H9 (cell line): ENCODE measurements around the gene CPXM2. TPM values are rescaled to one million over a fixed set of nuclear protein-coding genes. Genes with fewer than 3 reads are reported as not detected.

ENCODE experiments used
- DNase-seq: peaks from one replicate; pipeline ENCODE4 v3.0.0-alpha.2; 2017
- H2AFZ ChIP-seq: one replicate; pipeline ENCODE4 v1.6.1; 2013; ENCODE audit warnings: mild to moderate bottlenecking, low read length, control low read depth, moderate library complexity
- H2AK5ac ChIP-seq: 2 replicates; pipeline ENCODE4 v1.6.1; 2013; ENCODE audit warnings: low read length, control low read depth, mixed read lengths; ENCODE audit not compliant: insufficient read length
- H2BK120ac ChIP-seq: one replicate; pipeline ENCODE4 v1.6.1; 2013; ENCODE audit warnings: low read depth, mild to moderate bottlenecking, low read length, control low read depth, inconsistent platforms; ENCODE audit not compliant: poor library complexity, severe bottlenecking
- H2BK12ac ChIP-seq: 2 replicates; pipeline ENCODE4 v1.6.1; 2013; ENCODE audit warnings: low read length, control low read depth, mixed read lengths, low read depth; ENCODE audit not compliant: insufficient read length
- H2BK15ac ChIP-seq: 2 replicates; pipeline ENCODE4 v1.6.1; 2013; ENCODE audit warnings: low read depth, low read length, control low read depth
- H2BK20ac ChIP-seq: one replicate; pipeline ENCODE4 v1.6.1; 2013; ENCODE audit warnings: low read depth, mild to moderate bottlenecking, low read length, control low read depth, inconsistent platforms; ENCODE audit not compliant: poor library complexity, severe bottlenecking
- H2BK5ac ChIP-seq: 2 replicates; pipeline ENCODE4 v1.6.1; 2013; ENCODE audit warnings: low read length, control low read depth, mixed read lengths; ENCODE audit not compliant: insufficient read length
- H3K14ac ChIP-seq: 2 replicates; pipeline ENCODE4 v1.6.1; 2013; ENCODE audit warnings: low read length, control low read depth; ENCODE audit not compliant: insufficient read depth
- H3K18ac ChIP-seq: 2 replicates; pipeline ENCODE4 v1.6.1; 2013; ENCODE audit warnings: low read depth, mild to moderate bottlenecking, mixed read lengths, low read length, control low read depth; ENCODE audit not compliant: insufficient read length
- H3K23ac ChIP-seq: 2 replicates; pipeline ENCODE4 v1.6.1; 2013; ENCODE audit warnings: low read length, control low read depth, mixed read lengths, low read depth; ENCODE audit not compliant: insufficient read length
- H3K23me2 ChIP-seq: 2 replicates; pipeline ENCODE4 v1.6.1; 2013; ENCODE audit warnings: low read depth, mild to moderate bottlenecking, mixed read lengths, low read length, control low read depth; ENCODE audit not compliant: insufficient read length, poor library complexity, severe bottlenecking
- H3K27ac ChIP-seq: 2 replicates; pipeline ENCODE4 v1.5.1; 2013; ENCODE audit warnings: low read length, control low read depth, mixed read lengths, low read depth; ENCODE audit not compliant: insufficient read length
- H3K27me3 ChIP-seq: 2 replicates; pipeline ENCODE4 v1.6.1; 2013; ENCODE audit warnings: low read length, control low read depth, inconsistent platforms; ENCODE audit not compliant: insufficient read depth
- H3K4ac ChIP-seq: 2 replicates; pipeline ENCODE4 v1.6.1; 2013; ENCODE audit warnings: low read depth, mild to moderate bottlenecking, control low read depth, inconsistent platforms, low read length, moderate library complexity
- H3K4me1 ChIP-seq: 2 replicates; pipeline ENCODE4 v1.6.1; 2013; ENCODE audit warnings: low read length, control low read depth, inconsistent platforms; ENCODE audit not compliant: insufficient read depth
- H3K4me2 ChIP-seq: 2 replicates; pipeline ENCODE4 v1.6.1; 2013; ENCODE audit warnings: low read length, control low read depth, mixed read lengths; ENCODE audit not compliant: insufficient read length, insufficient read depth
- H3K56ac ChIP-seq: 2 replicates; pipeline ENCODE4 v1.6.1; 2013; ENCODE audit warnings: low read depth, mild to moderate bottlenecking, mixed read lengths, low read length, control low read depth; ENCODE audit not compliant: insufficient read length
- H3K79me1 ChIP-seq: 2 replicates; pipeline ENCODE4 v1.6.1; 2013; ENCODE audit warnings: low read depth, mild to moderate bottlenecking, moderate library complexity, low read length, control low read depth, inconsistent platforms; ENCODE audit not compliant: insufficient read depth, poor library complexity, severe bottlenecking
- H3K79me2 ChIP-seq: 2 replicates; pipeline ENCODE4 v1.6.1; 2013; ENCODE audit warnings: low read length, control low read depth, inconsistent platforms; ENCODE audit not compliant: insufficient read depth
- H3K9ac ChIP-seq: 2 replicates; pipeline ENCODE4 v1.6.1; 2013; ENCODE audit warnings: low read length, control low read depth, mixed read lengths; ENCODE audit not compliant: insufficient read length; ENCODE audit errors: extremely low read depth
- H3K9me3 ChIP-seq: one replicate; pipeline ENCODE4 v1.6.1; 2013; ENCODE audit warnings: low read depth, low read length, inconsistent platforms; ENCODE audit not compliant: control insufficient read depth
- H3T11ph ChIP-seq: one replicate; pipeline ENCODE4 v1.6.1; 2013; ENCODE audit warnings: mild to moderate bottlenecking, low read length, control low read depth, inconsistent platforms
- H4K20me1 ChIP-seq: one replicate; pipeline ENCODE4 v1.6.1; 2013; ENCODE audit not compliant: control insufficient read depth, insufficient read length, insufficient read depth
- H4K5ac ChIP-seq: 2 replicates; pipeline ENCODE4 v1.6.1; 2013; ENCODE audit warnings: low read depth, mild to moderate bottlenecking, mixed read lengths, low read length, control low read depth; ENCODE audit not compliant: insufficient read length
- H4K8ac ChIP-seq: replicated peaks from 2 replicates; pipeline ENCODE4 v1.6.1; 2013; ENCODE audit warnings: low read length, control low read depth, mixed read lengths, low read depth; ENCODE audit not compliant: insufficient read length
- H4K91ac ChIP-seq: 2 replicates; pipeline ENCODE4 v1.6.1; 2013; ENCODE audit warnings: low read depth, mild to moderate bottlenecking, moderate library complexity, mixed read lengths, low read length, control low read depth; ENCODE audit not compliant: insufficient read length
- H3K27ac Mint-ChIP-seq, 3 experiments: 2 replicates in 2 of 3; 3 replicates in 1 of 3; pipeline ENCODE4 v1.8.0; 2020 to 2021; ENCODE audit warnings: mixed read lengths in 3 of 3, mild to moderate bottlenecking in 1 of 3, moderate library complexity in 1 of 3
- H3K27me3 Mint-ChIP-seq: 2 replicates; pipeline ENCODE4 v1.8.0; 2021; ENCODE audit warnings: low read depth, mild to moderate bottlenecking, moderate library complexity, mixed read lengths
- H3K36me3 Mint-ChIP-seq, 3 experiments: 2 replicates in 2 of 3; 3 replicates in 1 of 3; pipeline ENCODE4 v1.8.0; 2020 to 2021; ENCODE audit warnings: low read depth in 3 of 3, mixed read lengths in 3 of 3; ENCODE audit not compliant: insufficient read depth in 1 of 3
- H3K4me1 Mint-ChIP-seq, 2 experiments: 2 replicates each; pipeline ENCODE4 v1.8.0; 2020; ENCODE audit warnings: mixed read lengths in 2 of 2
- H3K4me3 Mint-ChIP-seq, 2 experiments: 2 replicates in 1 of 2; 3 replicates in 1 of 2; pipeline ENCODE4 v1.8.0; 2020 to 2021; ENCODE audit warnings: mild to moderate bottlenecking in 2 of 2, mixed read lengths in 2 of 2, moderate library complexity in 1 of 2
- H3K9me3 Mint-ChIP-seq, 2 experiments: 2 replicates in 1 of 2; 3 replicates in 1 of 2; pipeline ENCODE4 v1.8.0; 2020; ENCODE audit warnings: mild to moderate bottlenecking in 2 of 2, mixed read lengths in 2 of 2, moderate library complexity in 1 of 2
- WGBS: extraction: QIAGEN DNeasy Blood & Tissue Kit; methylation state at CpG from one replicate; pipeline ENCODE4 v1.1.7; 2013; ENCODE audit warnings: missing lambda C conversion rate, low lambda C conversion rate, mixed read lengths; ENCODE audit not compliant: insufficient read length; ENCODE audit errors: extremely low coverage; 5-methylcytosine and 5-hydroxymethylcytosine counted together
- total RNA-seq: library from RNA; stranded (reverse); gene quantifications from 2 replicates; pipeline ENCODE4 v1.2.1, GENCODE V29; 2021
- TF ChIP-seq, protein P1 (sequence below): fragments of 200-600 bp; sonication (generic); conservative IDR thresholded peaks from 3 replicates; pipeline ENCODE4 v1.8.0; 2021; ENCODE audit warnings: antibody characterized with exemption, mild to moderate bottlenecking

CPXM2 gene
- total RNA-seq, 1 experiment from 2014 or later = 1.7 TPM

- no peaks in the 10 kb centered on the region for H4K20me1 ChIP-seq
- H2BK15ac ChIP-seq = no peak overlapping the region
- TF ChIP-seq, protein P1, sequence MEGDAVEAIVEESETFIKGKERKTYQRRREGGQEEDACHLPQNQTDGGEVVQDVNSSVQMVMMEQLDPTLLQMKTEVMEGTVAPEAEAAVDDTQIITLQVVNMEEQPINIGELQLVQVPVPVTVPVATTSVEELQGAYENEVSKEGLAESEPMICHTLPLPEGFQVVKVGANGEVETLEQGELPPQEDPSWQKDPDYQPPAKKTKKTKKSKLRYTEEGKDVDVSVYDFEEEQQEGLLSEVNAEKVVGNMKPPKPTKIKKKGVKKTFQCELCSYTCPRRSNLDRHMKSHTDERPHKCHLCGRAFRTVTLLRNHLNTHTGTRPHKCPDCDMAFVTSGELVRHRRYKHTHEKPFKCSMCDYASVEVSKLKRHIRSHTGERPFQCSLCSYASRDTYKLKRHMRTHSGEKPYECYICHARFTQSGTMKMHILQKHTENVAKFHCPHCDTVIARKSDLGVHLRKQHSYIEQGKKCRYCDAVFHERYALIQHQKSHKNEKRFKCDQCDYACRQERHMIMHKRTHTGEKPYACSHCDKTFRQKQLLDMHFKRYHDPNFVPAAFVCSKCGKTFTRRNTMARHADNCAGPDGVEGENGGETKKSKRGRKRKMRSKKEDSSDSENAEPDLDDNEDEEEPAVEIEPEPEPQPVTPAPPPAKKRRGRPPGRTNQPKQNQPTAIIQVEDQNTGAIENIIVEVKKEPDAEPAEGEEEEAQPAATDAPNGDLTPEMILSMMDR = no peak
- H3K79me2 ChIP-seq = no peaks in the 10 kb centered on the region
- H3T11ph ChIP-seq = no peak overlapping the region
- H3K4me1 ChIP-seq = peaks cover 14% of the 10 kb centered on the region
- no peak overlapping the region for H3K4ac ChIP-seq
- no peak overlapping the region for H4K8ac ChIP-seq
- no peak overlapping the region for H3K23ac ChIP-seq
- no peak overlapping the region for H2BK120ac ChIP-seq
- no peak overlapping the region for H3K27ac ChIP-seq
- no CpG with 5 or more reads among the region's 11 CpGs for WGBS
- no peak overlapping the region for H3K14ac ChIP-seq
- Mint-ChIP-seq H3K4me3 (no peak overlapping the region), H3K27me3 (peaks cover 11% of the 10 kb centered on the region), H3K4me1 (peaks cover 46 to 47% of the 10 kb centered on the region in 2 experiments), H3K9me3 (peaks cover 4 to 9% of the 10 kb centered on the region in 2 experiments), H3K36me3 (peaks cover 4 to 17% (median 11%) of the 10 kb centered on the region in 3 experiments; a peak in 6 of 7 replicates), H3K27ac (peak overlapping the region in 1 of 3 experiments; percentile 51; a peak in 1 of 7 replicates)
- no peak overlapping the region for H4K91ac ChIP-seq
- no peak overlapping the region for H2BK20ac ChIP-seq
- H3K4me2 ChIP-seq = no peak overlapping the region
- no peak overlapping the region for H2AFZ ChIP-seq
- no peak overlapping the region for H3K9ac ChIP-seq
- H4K5ac ChIP-seq = no peak overlapping the region
- no peak overlapping the region for H3K56ac ChIP-seq
- no peaks in the 10 kb centered on the region for H3K27me3 ChIP-seq
- H3K79me1 ChIP-seq = no peaks in the 10 kb centered on the region
- H3K9me3 ChIP-seq = peaks cover 6% of the 10 kb centered on the region
- H3K18ac ChIP-seq = no peak overlapping the region
- no peaks in the 10 kb centered on the region for H3K23me2 ChIP-seq
- H2AK5ac ChIP-seq = no peak overlapping the region
- no peak overlapping the region for H2BK5ac ChIP-seq
- H2BK12ac ChIP-seq = no peak overlapping the region
- no peak for DNase-seq
Observed at GRCh38 chr10:123795846-123796590, 95.6 kb downstream of the CPXM2 start.
